Neural progenitor cell (in vitro differentiated cells): ENCODE data around the gene RPS6KA6. TPM values are rescaled to one million over a fixed set of nuclear protein-coding genes. Genes with fewer than 3 reads are reported as not detected.
"Not testable (repeated sequence)": the region's sequence is repeated elsewhere in the genome, so short reads cannot be mapped to it uniquely, and the experiment has no call there.

ENCODE experiments used
- DNase-seq: peaks from one replicate; pipeline ENCODE4 v3.0.0-alpha.2; 2016; ENCODE audit warnings: low spot score
- H2AFZ ChIP-seq: fragments of 200-600 bp; sonication (generic); replicated peaks from 2 replicates; pipeline ENCODE4 v1.6.1; 2016; ENCODE audit warnings: antibody characterized with exemption
- H3F3A ChIP-seq: fragments of 200-600 bp; sonication (generic); 2 replicates; pipeline ENCODE4 v1.6.1; 2016; ENCODE audit warnings: antibody characterized with exemption, low read depth
- H3K27ac ChIP-seq: fragments of 200-600 bp; sonication (generic); 2 replicates; pipeline ENCODE4 v1.5.1; 2016; ENCODE audit warnings: mild to moderate bottlenecking
- H3K27me3 ChIP-seq: fragments of 200-600 bp; sonication (generic); 2 replicates; pipeline ENCODE4 v1.6.1; 2016; ENCODE audit warnings: mild to moderate bottlenecking, moderate library complexity
- H3K36me3 ChIP-seq: fragments of 200-600 bp; sonication (generic); 2 replicates; pipeline ENCODE4 v1.5.1; 2016
- H3K4me1 ChIP-seq: fragments of 200-600 bp; sonication (generic); 2 replicates; pipeline ENCODE4 v1.6.1; 2016; ENCODE audit warnings: mixed run types
- H3K4me2 ChIP-seq: fragments of 200-600 bp; sonication (generic); 2 replicates; pipeline ENCODE4 v1.6.1; 2016
- H3K4me3 ChIP-seq: fragments of 200-600 bp; sonication (generic); 2 replicates; pipeline ENCODE4 v1.5.1; 2016
- H3K79me2 ChIP-seq: fragments of 200-600 bp; sonication (generic); 2 replicates; pipeline ENCODE4 v1.6.1; 2016; ENCODE audit warnings: low read depth
- H3K9ac ChIP-seq: fragments of 200-600 bp; sonication (generic); 2 replicates; pipeline ENCODE4 v1.6.1; 2016
- H3K9me3 ChIP-seq: fragments of 200-600 bp; sonication (generic); 2 replicates; pipeline ENCODE4 v1.5.1; 2016; ENCODE audit warnings: low read depth
- H4K20me1 ChIP-seq: fragments of 200-600 bp; sonication (generic); 2 replicates; pipeline ENCODE4 v1.6.1; 2016; ENCODE audit warnings: low read depth
- H3K27ac Mint-ChIP-seq: 3 replicates; pipeline ENCODE4 v1.8.0; 2021; ENCODE audit warnings: mixed read lengths
- H3K27me3 Mint-ChIP-seq: 2 replicates; pipeline ENCODE4 v1.8.0; 2022; ENCODE audit warnings: low read depth, mild to moderate bottlenecking, inconsistent platforms, moderate library complexity, mixed read lengths; ENCODE audit not compliant: insufficient read depth
- H3K36me3 Mint-ChIP-seq: 3 replicates; pipeline ENCODE4 v1.8.0; 2021; ENCODE audit warnings: mixed read lengths
- H3K4me1 Mint-ChIP-seq: 3 replicates; pipeline ENCODE4 v1.8.0; 2021; ENCODE audit warnings: mixed read lengths
- H3K4me3 Mint-ChIP-seq: 3 replicates; pipeline ENCODE4 v1.8.0; 2021; ENCODE audit warnings: mild to moderate bottlenecking, moderate library complexity, mixed read lengths
- H3K9me3 Mint-ChIP-seq: 3 replicates; pipeline ENCODE4 v1.8.0; 2020; ENCODE audit warnings: mixed read lengths
- CTCF ChIP-seq: fragments of 200-600 bp; sonication (generic); IDR thresholded peaks from 2 replicates; pipeline ENCODE4 v1.5.1; 2017; ENCODE audit warnings: antibody characterized with exemption, mild to moderate bottlenecking
- EZH2 ChIP-seq: fragments of 200-600 bp; sonication (generic); IDR thresholded peaks from 2 replicates; pipeline ENCODE4 v1.6.1; 2017; ENCODE audit warnings: antibody characterized with exemption, mild to moderate bottlenecking, moderate library complexity
- EZH2phosphoT487 ChIP-seq: fragments of 200-600 bp; sonication (generic); IDR thresholded peaks from 2 replicates; pipeline ENCODE4 v1.6.1; 2017; ENCODE audit warnings: antibody characterized with exemption
- total RNA-seq: library from RNA; depleted of rRNA; stranded (reverse); fragments of >200 nt; gene quantifications from 2 replicates; pipeline ENCODE4 v1.2.3, GENCODE V29; 2015; ENCODE audit warnings: low replicate concordance

The RPS6KA6 gene
- total RNA-seq, 1 donor from 2014 or later, result 20.0 TPM

DNA sequence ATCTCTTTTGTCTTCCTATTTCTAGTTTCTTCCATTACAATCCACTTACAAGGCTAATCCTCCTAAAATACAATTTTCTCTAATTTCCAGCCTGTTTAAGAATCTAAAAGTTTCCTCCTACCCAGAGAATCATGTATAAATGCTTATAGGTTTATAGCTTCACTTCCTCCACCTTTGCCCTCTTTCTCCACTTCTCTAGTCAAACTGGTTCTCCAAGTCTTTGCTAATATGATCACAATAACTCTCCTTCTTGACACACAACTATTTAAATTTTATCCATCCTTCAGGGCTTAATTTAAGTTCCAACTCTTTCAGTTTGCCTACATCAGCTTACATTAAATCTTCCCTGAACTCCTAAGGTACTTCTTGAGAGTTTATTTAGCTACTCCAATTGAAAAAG, 69.2 kb downstream of the RPS6KA6 start:
- Histone ChIP-seq H3K4me1 (no peaks in the 10 kb centered on the region), H2AFZ (no peak overlapping the region), H3F3A (no peaks in the 10 kb centered on the region), H4K20me1 (no peaks in the 10 kb centered on the region), H3K4me3 (no peak overlapping the region), H3K9me3 (no peaks in the 10 kb centered on the region), H3K27ac (no peak overlapping the region), H3K79me2 (no peaks in the 10 kb centered on the region), H3K4me2 (no peak overlapping the region), H3K9ac (no peak overlapping the region), H3K36me3 (no peaks in the 10 kb centered on the region), H3K27me3 (no peaks in the 10 kb centered on the region)
- Mint-ChIP-seq H3K4me3 (no peak overlapping the region), H3K27me3 (no peaks in the 10 kb centered on the region), H3K9me3 (peaks cover 9% of the 10 kb centered on the region), H3K4me1 (no peaks in the 10 kb centered on the region), H3K36me3 (peaks cover 11% of the 10 kb centered on the region), H3K27ac (no peak overlapping the region)
- no peak for DNase-seq
- TF ChIP-seq CTCF (no peak), EZH2 (no peak), EZH2phosphoT487 (no peak)

GRCh38 chrX:84118315-84118714, 69.7 kb downstream of the RPS6KA6 start:
- H3K4me3 Mint-ChIP-seq, result no peak overlapping the region

DNA sequence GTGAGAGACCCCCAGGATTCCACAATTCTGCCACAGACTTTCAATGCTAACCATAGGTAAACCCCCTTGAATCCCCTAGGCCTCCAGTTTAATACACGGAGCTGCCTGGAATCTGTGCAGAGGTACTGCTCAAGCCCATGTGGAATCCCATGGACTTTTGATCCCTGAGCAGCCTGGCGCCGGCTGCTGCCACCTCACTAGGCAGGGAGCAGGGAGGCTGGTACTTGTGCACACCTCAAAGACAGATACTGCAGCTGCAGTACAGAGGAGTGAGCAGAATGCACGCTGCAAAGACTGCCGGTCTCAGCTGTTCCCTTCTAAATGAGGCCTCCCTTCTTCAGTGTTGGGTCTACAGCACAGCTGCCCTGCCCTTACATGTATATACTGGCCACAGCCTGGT, 79.4 kb downstream of the RPS6KA6 start:
- Mint-ChIP-seq H3K36me3 (peaks cover 6% of the 10 kb centered on the region), H3K27me3 (no peaks in the 10 kb centered on the region), H3K4me1 (no peaks in the 10 kb centered on the region), H3K9me3 (peaks cover 3% of the 10 kb centered on the region), H3K27ac (no peak overlapping the region), H3K4me3 (no peak overlapping the region)
- Histone ChIP-seq H3K36me3 (no peaks in the 10 kb centered on the region), H3K4me2 (no peak overlapping the region), H3K79me2 (no peaks in the 10 kb centered on the region), H3K4me1 (no peaks in the 10 kb centered on the region), H3K27me3 (no peaks in the 10 kb centered on the region), H3K4me3 (no peak overlapping the region), H4K20me1 (no peaks in the 10 kb centered on the region), H3K27ac (no peak overlapping the region), H2AFZ (no peak overlapping the region), H3K9ac (no peak overlapping the region), H3K9me3 (peaks cover 6% of the 10 kb centered on the region), H3F3A (no peaks in the 10 kb centered on the region)
- no peak for TF ChIP-seq EZH2
- no peak for TF ChIP-seq CTCF
- DNase-seq, result no peak

More at GRCh38 chrX:84118315-84118714, 69.7 kb downstream of the RPS6KA6 start:
- Histone ChIP-seq H4K20me1 (no peaks in the 10 kb centered on the region), H2AFZ (no peak overlapping the region), H3K27ac (no peak overlapping the region), H3K4me3 (no peak overlapping the region), H3F3A (no peaks in the 10 kb centered on the region), H3K4me1 (no peaks in the 10 kb centered on the region), H3K79me2 (no peaks in the 10 kb centered on the region), H3K4me2 (no peak overlapping the region), H3K9ac (no peak overlapping the region), H3K27me3 (no peaks in the 10 kb centered on the region), H3K36me3 (no peaks in the 10 kb centered on the region), H3K9me3 (no peaks in the 10 kb centered on the region)
- Mint-ChIP-seq H3K4me1 (no peaks in the 10 kb centered on the region), H3K36me3 (peaks cover 15% of the 10 kb centered on the region), H3K27me3 (no peaks in the 10 kb centered on the region), H3K9me3 (peaks cover 10% of the 10 kb centered on the region), H3K27ac (no peak overlapping the region)
- DNase-seq, result no peak
- no peak for TF ChIP-seq EZH2
- TF ChIP-seq CTCF, result no peak
- no peak for TF ChIP-seq EZH2phosphoT487

DNA sequence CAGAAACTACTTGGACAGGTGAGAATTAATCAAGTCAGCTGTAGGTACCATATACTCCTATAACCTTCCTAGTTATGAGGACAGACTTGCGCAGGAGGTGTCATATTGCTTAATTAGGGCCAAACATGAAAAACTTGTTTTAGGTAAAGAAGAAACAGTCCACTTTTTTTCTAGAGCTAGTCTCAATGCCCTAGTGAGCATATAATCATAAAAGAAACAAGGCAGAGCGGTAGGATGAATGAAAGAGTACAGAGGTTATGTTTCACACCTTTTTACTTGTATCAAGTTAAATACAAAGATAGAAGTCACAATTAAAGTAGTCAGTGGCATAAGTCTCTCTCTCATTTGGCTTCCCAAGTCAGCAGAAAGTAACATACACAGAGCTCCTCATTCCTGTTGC, 88.9 kb downstream of the RPS6KA6 start:
- H3K9me3 ChIP-seq, result no peaks in the 10 kb centered on the region
- H3F3A ChIP-seq, result no peaks in the 10 kb centered on the region
- H3K36me3 ChIP-seq, result no peaks in the 10 kb centered on the region
- no peak overlapping the region for H3K27ac ChIP-seq
- H3K9me3 Mint-ChIP-seq, result no peaks in the 10 kb centered on the region
- DNase-seq, result no peak
- H3K27ac Mint-ChIP-seq, result no peak overlapping the region
- H3K4me3 Mint-ChIP-seq, result no peak overlapping the region
- no peaks in the 10 kb centered on the region for H4K20me1 ChIP-seq
- no peaks in the 10 kb centered on the region for H3K79me2 ChIP-seq
- H3K9ac ChIP-seq, result no peak overlapping the region
- H3K4me3 ChIP-seq, result no peak overlapping the region
- H3K36me3 Mint-ChIP-seq, result no peaks in the 10 kb centered on the region
- TF ChIP-seq CTCF (no peak), EZH2 (no peak), EZH2phosphoT487 (no peak)
- H3K27me3 ChIP-seq, result no peaks in the 10 kb centered on the region
- H3K27me3 Mint-ChIP-seq, result no peaks in the 10 kb centered on the region
- no peaks in the 10 kb centered on the region for H3K4me1 ChIP-seq
- no peak overlapping the region for H2AFZ ChIP-seq
- H3K4me1 Mint-ChIP-seq, result no peaks in the 10 kb centered on the region
- H3K4me2 ChIP-seq, result no peak overlapping the region

DNA sequence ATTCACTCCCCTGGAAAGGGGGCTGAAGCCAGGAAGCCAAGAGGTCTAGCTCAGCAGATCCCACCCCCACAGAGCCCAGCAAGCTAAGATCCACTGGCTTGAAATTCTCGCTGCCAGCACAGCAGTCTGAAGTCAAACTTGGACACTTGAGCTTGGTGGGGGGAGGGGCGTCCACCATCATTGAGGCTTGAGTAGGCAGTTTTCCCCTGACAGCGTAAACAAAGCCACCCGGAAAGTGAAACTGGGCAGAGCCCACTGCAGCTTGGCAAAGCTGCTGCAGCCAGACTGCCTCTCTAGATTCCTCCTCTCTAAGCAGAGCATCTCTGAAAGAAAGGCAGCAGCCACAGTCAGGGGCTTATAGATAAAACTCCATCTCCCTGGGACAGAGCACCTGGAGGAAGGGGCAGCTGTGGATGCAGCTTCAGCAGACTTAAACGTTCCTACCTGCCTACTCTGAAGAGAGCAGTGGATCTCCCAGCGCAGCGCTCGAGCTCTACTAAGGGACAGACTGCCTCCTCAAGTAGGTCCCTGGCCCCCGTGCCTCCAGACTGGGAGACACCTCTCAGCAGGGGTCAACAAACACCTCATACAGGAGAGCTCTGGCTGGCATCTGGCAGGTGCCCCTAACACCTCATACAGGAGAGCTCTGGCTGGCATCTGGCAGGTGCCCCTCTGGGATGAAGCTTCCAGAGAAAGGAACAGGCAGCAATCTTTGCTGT, 108.4 kb downstream of the RPS6KA6 start:
- H3K4me3 Mint-ChIP-seq, H3K79me2 ChIP-seq, H2AFZ ChIP-seq, H3K4me1 ChIP-seq, H4K20me1 ChIP-seq, H3F3A ChIP-seq, H3K4me2 ChIP-seq, H3K27me3 ChIP-seq, H3K36me3 ChIP-seq, H3K9ac ChIP-seq, H3K27ac ChIP-seq, H3K9me3 ChIP-seq, H3K27me3 Mint-ChIP-seq, H3K4me1 Mint-ChIP-seq, H3K4me3 ChIP-seq, H3K36me3 Mint-ChIP-seq, H3K27ac Mint-ChIP-seq: not testable (repeated sequence)
- peak; percentile 20 for DNase-seq
- peaks cover 32% of the 10 kb centered on the region for H3K9me3 Mint-ChIP-seq
